HEK293 (cell line): ENCODE data around the gene LTK.

Experiments used
- CTCF ChIA-PET: fragments of 350-600 bp; formaldehyde crosslinking; extraction: SDS; loops from one replicate; lab custom pipeline; 2021; ENCODE audit warnings: antibody characterized with exemption; lab: Yijun Ruan, JAX
- POLR2A ChIA-PET: fragments of 300-600 bp; formaldehyde crosslinking; extraction: SDS; loops from one replicate; lab custom pipeline; 2020; ENCODE audit warnings: antibody characterized with exemption, inconsistent platforms; lab: Yijun Ruan, JAX
- H3K27ac ChIP-seq: fragments of 200-500 bp; sonication (Bioruptor generic); 2 replicates; pipeline ENCODE4 v1.5.1; 2014; ENCODE audit warnings: low read depth, low read length, control low read depth, inconsistent platforms; ENCODE audit errors: extremely low read depth
- H3K36me3 ChIP-seq, 2 experiments: fragments of 200-500 bp in 1 of 2; sonication (Bioruptor generic) in 1 of 2; 1 replicate in 1 of 2; 2 replicates in 1 of 2; pipeline ENCODE4 v1.5.1; 2014 to 2017; ENCODE audit warnings: inconsistent platforms in 2 of 2, low read length in 2 of 2; ENCODE audit not compliant: control insufficient read depth in 2 of 2, insufficient read depth in 1 of 2
- H3K4me1 ChIP-seq: fragments of 200-500 bp; sonication (Bioruptor generic); 2 replicates; pipeline ENCODE4 v1.5.1; 2014; ENCODE audit warnings: mild to moderate bottlenecking, low read length, inconsistent platforms; ENCODE audit not compliant: control insufficient read depth, insufficient read depth
- H3K4me3 ChIP-seq: 2 replicates; pipeline ENCODE4 v1.5.1; 2011; ENCODE audit warnings: low read depth, mild to moderate bottlenecking, control low read depth, low read length, moderate library complexity
- H3K9me3 ChIP-seq: fragments of 200-500 bp; sonication (Bioruptor generic); 2 replicates; pipeline ENCODE4 v1.5.1; 2014; ENCODE audit warnings: low read depth, low read length, inconsistent platforms; ENCODE audit not compliant: control insufficient read depth, insufficient read depth
- ATF2 ChIP-seq: fragments of 450-650 bp; formaldehyde crosslinking; IDR thresholded peaks from 2 replicates; pipeline ENCODE4 v1.5.1; 2016; ENCODE audit warnings: missing biosample characterization, missing genetic modification characterization, low read depth
- OVOL3 ChIP-seq: fragments of 450-650 bp; formaldehyde crosslinking; IDR thresholded peaks from 2 replicates; pipeline ENCODE4 v1.5.1; 2016; ENCODE audit warnings: missing biosample characterization, missing genetic modification characterization
- PBX3 ChIP-seq: sonication (generic); formaldehyde crosslinking; IDR thresholded peaks from 2 replicates; pipeline ENCODE4 v1.8.1; 2022; ENCODE audit warnings: mild to moderate bottlenecking, moderate library complexity, missing genetic modification reagents
- RBAK ChIP-seq: fragments of 450-650 bp; formaldehyde crosslinking; IDR thresholded peaks from 2 replicates; pipeline ENCODE4 v1.5.1; 2016; ENCODE audit warnings: missing biosample characterization, missing genetic modification characterization
- SETDB1 ChIP-seq: IDR thresholded peaks from one replicate; pipeline ENCODE4 v1.6.1; 2017; ENCODE audit warnings: mild to moderate bottlenecking, low read length, moderate library complexity, mixed read lengths; ENCODE audit not compliant: insufficient read length
- ZBTB48 ChIP-seq: fragments of 450-650 bp; formaldehyde crosslinking; IDR thresholded peaks from 2 replicates; pipeline ENCODE4 v1.5.1; 2016; ENCODE audit warnings: missing biosample characterization, missing genetic modification characterization
- ZBTB6 ChIP-seq: fragments of 450-650 bp; formaldehyde crosslinking; IDR thresholded peaks from 2 replicates; pipeline ENCODE4 v1.5.1; 2017; ENCODE audit warnings: missing biosample characterization, missing genetic modification characterization
- ZBTB7A ChIP-seq: fragments of 450-650 bp; formaldehyde crosslinking; IDR thresholded peaks from 2 replicates; pipeline ENCODE4 v1.5.1; 2016; ENCODE audit warnings: low read depth, missing biosample characterization, missing genetic modification characterization
- ZNF133 ChIP-seq: fragments of 450-650 bp; formaldehyde crosslinking; IDR thresholded peaks from 2 replicates; pipeline ENCODE4 v1.5.1; 2016; ENCODE audit warnings: missing biosample characterization, missing genetic modification characterization
- ZNF19 ChIP-seq: fragments of 450-650 bp; formaldehyde crosslinking; IDR thresholded peaks from 2 replicates; pipeline ENCODE4; 2016; ENCODE audit warnings: missing biosample characterization, missing genetic modification characterization, low read depth
- ZNF248 ChIP-seq: fragments of 450-650 bp; formaldehyde crosslinking; IDR thresholded peaks from 2 replicates; pipeline ENCODE4 v1.5.1; 2017; ENCODE audit warnings: missing biosample characterization, missing genetic modification characterization
- ZNF423 ChIP-seq: fragments of 450-650 bp; formaldehyde crosslinking; IDR thresholded peaks from 2 replicates; pipeline ENCODE4 v1.5.1; 2016; ENCODE audit warnings: missing biosample characterization, missing genetic modification characterization
- ZNF501 ChIP-seq: fragments of 450-650 bp; formaldehyde crosslinking; IDR thresholded peaks from 2 replicates; pipeline ENCODE4 v1.5.1; 2016; ENCODE audit warnings: missing biosample characterization, missing genetic modification characterization
- ZNF544 ChIP-seq: fragments of 450-650 bp; formaldehyde crosslinking; IDR thresholded peaks from 2 replicates; pipeline ENCODE4 v1.5.0; 2017; ENCODE audit warnings: missing biosample characterization, missing genetic modification characterization
- ZNF596 ChIP-seq: fragments of 450-650 bp; IDR thresholded peaks from 2 replicates; pipeline ENCODE4 v1.5.0; 2018; ENCODE audit warnings: missing biosample characterization, mild to moderate bottlenecking, missing genetic modification characterization, moderate library complexity
- ZNF621 ChIP-seq: fragments of 450-650 bp; formaldehyde crosslinking; IDR thresholded peaks from 2 replicates; pipeline ENCODE4 v1.5.1; 2017; ENCODE audit warnings: missing biosample characterization, missing genetic modification characterization
- ZNF639 ChIP-seq: fragments of 450-650 bp; formaldehyde crosslinking; IDR thresholded peaks from 2 replicates; pipeline ENCODE4 v1.5.1; 2016; ENCODE audit warnings: missing biosample characterization, missing genetic modification characterization
- ZNF660 ChIP-seq: fragments of 450-650 bp; IDR thresholded peaks from 2 replicates; pipeline ENCODE4 v1.5.1; 2018; ENCODE audit warnings: missing biosample characterization, mild to moderate bottlenecking, missing genetic modification characterization
- ZNF791 ChIP-seq: fragments of 450-650 bp; formaldehyde crosslinking; IDR thresholded peaks from 2 replicates; pipeline ENCODE4 v1.5.1; 2016; ENCODE audit warnings: missing biosample characterization, missing genetic modification characterization
- ZNF843 ChIP-seq: fragments of 450-650 bp; formaldehyde crosslinking; IDR thresholded peaks from 2 replicates; pipeline ENCODE4 v1.5.1; 2016; ENCODE audit warnings: missing biosample characterization, missing genetic modification characterization
- ZSCAN16 ChIP-seq: fragments of 450-650 bp; formaldehyde crosslinking; IDR thresholded peaks from 2 replicates; pipeline ENCODE4 v1.5.1; 2016; ENCODE audit warnings: missing biosample characterization, missing genetic modification characterization
- TF ChIP-seq, protein P1 (sequence below): fragments of 450-650 bp; formaldehyde crosslinking; IDR thresholded peaks from 2 replicates; pipeline ENCODE4 v1.5.1; 2016; ENCODE audit warnings: missing biosample characterization, missing genetic modification characterization

The LTK gene

DNA sequence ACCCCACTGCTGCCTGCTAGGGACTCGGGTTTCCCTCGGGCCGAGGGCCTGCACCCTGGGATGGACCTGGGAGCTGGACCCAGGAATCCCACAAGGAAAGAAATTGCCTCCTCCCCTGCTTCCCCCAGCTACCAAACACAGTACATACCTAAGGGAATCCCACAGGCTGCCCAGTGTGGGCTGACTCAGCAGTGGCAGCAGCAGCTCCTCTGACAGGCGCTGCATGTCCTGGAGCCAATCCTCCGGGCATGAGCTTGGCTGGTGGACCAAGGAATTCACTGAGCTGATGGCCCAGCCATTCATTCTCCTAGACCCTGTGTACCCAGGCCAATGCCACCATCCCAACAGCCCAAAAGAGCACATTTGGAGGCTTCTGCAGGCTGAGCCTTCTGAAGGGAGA lies 9.5 kb upstream of the LTK start (continued):
- TF ChIP-seq ZNF639 (tag by site-specific recombination) (no peak), ZNF660 (no peak), ZNF133 (tag by site-specific recombination) (no peak), ZNF423 (tag by site-specific recombination) (no peak), ZNF843 (tag by site-specific recombination) (no peak), SETDB1 (no peak), ZNF501 (tag by site-specific recombination) (no peak), OVOL3 (tag by site-specific recombination) (no peak)
- TF ChIP-seq, protein P1, sequence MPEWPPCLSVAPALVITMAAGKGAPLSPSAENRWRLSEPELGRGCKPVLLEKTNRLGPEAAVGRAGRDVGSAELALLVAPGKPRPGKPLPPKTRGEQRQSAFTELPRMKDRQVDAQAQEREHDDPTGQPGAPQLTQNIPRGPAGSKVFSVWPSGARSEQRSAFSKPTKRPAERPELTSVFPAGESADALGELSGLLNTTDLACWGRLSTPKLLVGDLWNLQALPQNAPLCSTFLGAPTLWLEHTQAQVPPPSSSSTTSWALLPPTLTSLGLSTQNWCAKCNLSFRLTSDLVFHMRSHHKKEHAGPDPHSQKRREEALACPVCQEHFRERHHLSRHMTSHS (tag by site-specific recombination): no peak

DNA sequence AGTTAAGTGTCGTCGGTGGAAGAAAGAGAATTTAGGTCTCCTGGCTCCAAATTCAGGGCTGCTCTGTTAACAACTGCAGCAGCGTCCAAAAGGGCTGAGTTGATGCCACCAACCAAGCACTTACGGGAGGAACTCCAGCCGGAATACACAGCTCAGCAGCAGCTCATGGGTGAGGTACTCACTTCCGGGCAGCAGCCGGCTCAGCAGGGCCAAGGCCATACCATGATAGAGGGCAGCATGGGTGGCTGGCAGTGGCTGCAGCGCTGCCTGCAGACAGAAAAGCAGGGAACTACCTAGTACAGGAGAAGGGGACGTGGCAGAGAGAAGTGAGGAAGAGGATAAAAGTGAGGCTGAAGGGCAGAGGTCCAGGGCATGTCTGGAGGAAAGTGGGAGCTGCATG lies 8.0 kb upstream of the LTK start:
- H3K4me3 ChIP-seq: no peak overlapping the region
- no peaks in the 10 kb centered on the region for H3K4me1 ChIP-seq
- ChIA-PET POLR2A (no interaction called here), CTCF (interaction anchor here (1.2 kb wide), 1 partner anchor 56 kb away, joined by 3 read pairs; no protein-coding TSS in a partner anchor)
- TF ChIP-seq ZNF544 (tag by site-specific recombination) (no peak), ZNF248 (tag by site-specific recombination) (no peak), PBX3 (CRISPR knock-in tag) (no peak), ATF2 (tag by site-specific recombination) (no peak), ZNF596 (no peak), ZNF791 (tag by site-specific recombination) (no peak), ZNF19 (no peak), ZSCAN16 (tag by site-specific recombination) (no peak), ZNF621 (tag by site-specific recombination) (no peak), RBAK (tag by site-specific recombination) (no peak), ZBTB6 (tag by site-specific recombination) (no peak), ZBTB7A (no peak), ZBTB48 (tag by site-specific recombination) (no peak)
- no peaks in the 10 kb centered on the region for H3K9me3 ChIP-seq
- no peak overlapping the region for H3K27ac ChIP-seq
- peaks cover 0 to 48% of the 10 kb centered on the region in 2 experiments; a peak in 2 of 3 replicates for H3K36me3 ChIP-seq
